ENCODE results near the gene RAD51B. TPM values are rescaled to one million over a fixed set of nuclear protein-coding genes. Genes with fewer than 3 reads are reported as not detected.
A peak's percentile ranks its signal among the peaks of the same experiment; 100 is the strongest.

RAD51B gene
- total RNA-seq, 5 donors from 2014 or later (not counting 1 experiment from before 2014, with no cell fraction given): 25.4 to 47.9 (median 30.0) TPM

GRCh38 chr14:68104518-68104917, 284.9 kb downstream of the RAD51B start:
- Mint-ChIP-seq H3K27me3 (no peaks in the 10 kb centered on the region), H3K4me1 (peaks cover 1 to 6% (median 5%) of the 10 kb centered on the region in 3 donors), H3K9me3 (peaks cover 7 to 23% (median 13%) of the 10 kb centered on the region in 3 donors), H3K36me3 (peaks cover 21% of the 10 kb centered on the region), H3K27ac (no peak overlapping the region), H3K4me3 (no peak overlapping the region)
- WGBS (ENCODE audit: insufficient coverage): no CpG with 5 or more reads among the region's 1 CpG
- DNase-seq (no peak), ATAC-seq (replicated peaks in 1 of 4) (no peak)
- Histone ChIP-seq H3K4me3 (ENCODE audit: control insufficient read depth in 1 of 2, extremely low read depth in 1 of 2, low read length in 1 of 2) (no peak overlapping the region), H3K36me3 (ENCODE audit: control insufficient read depth in 2 of 2, extremely low read depth in 1 of 2, insufficient read depth in 1 of 2, low read length in 1 of 2) (no peaks in the 10 kb centered on the region), H3K27ac (ENCODE audit: low read length) (no peak overlapping the region), H3K4me1 (ENCODE audit: control insufficient read depth in 1 of 2, extremely low read depth in 1 of 2, insufficient read depth in 2 of 2, low read length in 2 of 2) (no peaks in the 10 kb centered on the region), H3K9me3 (peaks cover 7% of the 10 kb centered on the region), H3K27me3 (replicated peaks in 1 of 2; ENCODE audit: control insufficient read depth in 2 of 2, extremely low read depth in 1 of 2, insufficient read depth in 2 of 2, low read length in 1 of 2) (no peaks in the 10 kb centered on the region)
- CTCF ChIA-PET: no interaction called here
- POLR2A ChIA-PET: no interaction called here

GRCh38 chr14:68105816-68106215, 286.2 kb downstream of the RAD51B start:
- DNase-seq: no peak
- H3K9me3 ChIP-seq: peaks cover 7% of the 10 kb centered on the region
- Mint-ChIP-seq H3K27me3 (no peaks in the 10 kb centered on the region), H3K36me3 (peaks cover 12% of the 10 kb centered on the region), H3K4me3 (no peak overlapping the region), H3K4me1 (peaks cover 9 to 15% (median 14%) of the 10 kb centered on the region in 3 donors), H3K27ac (no peak overlapping the region), H3K9me3 (peaks cover 7 to 13% (median 8%) of the 10 kb centered on the region in 3 donors)
- no peaks in the 10 kb centered on the region for H3K36me3 ChIP-seq (ENCODE audit: control insufficient read depth in 2 of 2, extremely low read depth in 1 of 2, insufficient read depth in 1 of 2, low read length in 1 of 2)
- no peaks in the 10 kb centered on the region for H3K27me3 ChIP-seq (replicated peaks in 1 of 2; ENCODE audit: control insufficient read depth in 2 of 2, extremely low read depth in 1 of 2, insufficient read depth in 2 of 2, low read length in 1 of 2)
- no peak overlapping the region for H3K4me3 ChIP-seq (ENCODE audit: control insufficient read depth in 1 of 2, extremely low read depth in 1 of 2, low read length in 1 of 2)
- ChIA-PET CTCF (no interaction called here), POLR2A (no interaction called here)
- no peak for ATAC-seq (replicated peaks in 1 of 4)
- no peaks in the 10 kb centered on the region for H3K4me1 ChIP-seq (ENCODE audit: control insufficient read depth in 1 of 2, extremely low read depth in 1 of 2, insufficient read depth in 2 of 2, low read length in 2 of 2)
- WGBS (ENCODE audit: insufficient coverage): no CpG with 5 or more reads among the region's 2 CpGs
- no peak overlapping the region for H3K27ac ChIP-seq (ENCODE audit: low read length)

- Histone ChIP-seq H3K4me3 (ENCODE audit: control insufficient read depth in 1 of 2, extremely low read depth in 1 of 2, low read length in 1 of 2) (no peak overlapping the region), H3K27me3 (replicated peaks in 1 of 2; ENCODE audit: control insufficient read depth in 2 of 2, extremely low read depth in 1 of 2, insufficient read depth in 2 of 2, low read length in 1 of 2) (no peaks in the 10 kb centered on the region), H3K4me1 (ENCODE audit: control insufficient read depth in 1 of 2, extremely low read depth in 1 of 2, insufficient read depth in 2 of 2, low read length in 2 of 2) (no peaks in the 10 kb centered on the region), H3K36me3 (ENCODE audit: control insufficient read depth in 2 of 2, extremely low read depth in 1 of 2, insufficient read depth in 1 of 2, low read length in 1 of 2) (no peaks in the 10 kb centered on the region), H3K9me3 (peaks cover 7% of the 10 kb centered on the region), H3K27ac (ENCODE audit: low read length) (no peak overlapping the region)
- WGBS (ENCODE audit: insufficient coverage): no CpG with 5 or more reads among the region's 1 CpG
- POLR2A ChIA-PET: no interaction called here
- ATAC-seq (replicated peaks in 1 of 4) (no peak), DNase-seq (no peak)
- no peak overlapping the region for H3K27ac Mint-ChIP-seq
- peaks cover 15 to 21% (median 20%) of the 10 kb centered on the region in 3 donors for H3K4me1 Mint-ChIP-seq
- H3K4me3 Mint-ChIP-seq: no peak overlapping the region
- CTCF ChIA-PET: no interaction called here
- H3K9me3 Mint-ChIP-seq: peaks cover 7 to 9% (median 7%) of the 10 kb centered on the region in 3 donors
- no peaks in the 10 kb centered on the region for H3K27me3 Mint-ChIP-seq
- H3K36me3 Mint-ChIP-seq: peaks cover 7% of the 10 kb centered on the region
These were observed 286.9 kb downstream of the RAD51B start for GRCh38 chr14:68106456-68106855.

- no CpG with 5 or more reads among the region's 2 CpGs for WGBS (ENCODE audit: insufficient coverage)
These were observed 287.3 kb downstream of the RAD51B start for GRCh38 chr14:68106905-68107304.

GRCh38 chr14:68109132-68109900, 289.7 kb downstream of the RAD51B start:
- DNase-seq (no peak), ATAC-seq (replicated peaks in 1 of 4) (no peak)
- Histone ChIP-seq H3K36me3 (ENCODE audit: control insufficient read depth in 2 of 2, extremely low read depth in 1 of 2, insufficient read depth in 1 of 2, low read length in 1 of 2) (no peaks in the 10 kb centered on the region), H3K4me1 (ENCODE audit: control insufficient read depth in 1 of 2, extremely low read depth in 1 of 2, insufficient read depth in 2 of 2, low read length in 2 of 2) (no peaks in the 10 kb centered on the region), H3K9me3 (no peaks in the 10 kb centered on the region), H3K27ac (ENCODE audit: low read length) (no peak overlapping the region), H3K27me3 (replicated peaks in 1 of 2; ENCODE audit: control insufficient read depth in 2 of 2, extremely low read depth in 1 of 2, insufficient read depth in 2 of 2, low read length in 1 of 2) (no peaks in the 10 kb centered on the region), H3K4me3 (ENCODE audit: control insufficient read depth in 1 of 2, extremely low read depth in 1 of 2, low read length in 1 of 2) (no peak overlapping the region)
- Mint-ChIP-seq H3K27me3 (no peaks in the 10 kb centered on the region), H3K4me1 (peaks cover 20 to 29% (median 27%) of the 10 kb centered on the region in 3 donors), H3K4me3 (no peak overlapping the region), H3K27ac (no peak overlapping the region), H3K36me3 (no peaks in the 10 kb centered on the region), H3K9me3 (no peaks in the 10 kb centered on the region)
- no CpG with 5 or more reads among the region's 4 CpGs for WGBS (ENCODE audit: insufficient coverage)
- POLR2A ChIA-PET: no interaction called here
- CTCF ChIA-PET: no interaction called here

More at GRCh38 chr14:68106905-68107304, 287.3 kb downstream of the RAD51B start:
- Mint-ChIP-seq H3K27ac (no peak overlapping the region), H3K27me3 (no peaks in the 10 kb centered on the region), H3K36me3 (peaks cover 7% of the 10 kb centered on the region), H3K4me3 (no peak overlapping the region), H3K4me1 (peaks cover 20 to 25% (median 25%) of the 10 kb centered on the region in 3 donors), H3K9me3 (peaks cover 7 to 9% (median 7%) of the 10 kb centered on the region in 3 donors)
- no peaks in the 10 kb centered on the region for H3K4me1 ChIP-seq (ENCODE audit: control insufficient read depth in 1 of 2, extremely low read depth in 1 of 2, insufficient read depth in 2 of 2, low read length in 2 of 2)
- DNase-seq (no peak), ATAC-seq (replicated peaks in 1 of 4) (no peak)
- peaks cover 4% of the 10 kb centered on the region for H3K9me3 ChIP-seq
- no peaks in the 10 kb centered on the region for H3K27me3 ChIP-seq (replicated peaks in 1 of 2; ENCODE audit: control insufficient read depth in 2 of 2, extremely low read depth in 1 of 2, insufficient read depth in 2 of 2, low read length in 1 of 2)
- CTCF ChIA-PET: no interaction called here
- POLR2A ChIA-PET: no interaction called here
- no peaks in the 10 kb centered on the region for H3K36me3 ChIP-seq (ENCODE audit: control insufficient read depth in 2 of 2, extremely low read depth in 1 of 2, insufficient read depth in 1 of 2, low read length in 1 of 2)
- H3K27ac ChIP-seq (ENCODE audit: low read length): no peak overlapping the region
- H3K4me3 ChIP-seq (ENCODE audit: control insufficient read depth in 1 of 2, extremely low read depth in 1 of 2, low read length in 1 of 2): no peak overlapping the region

- Histone ChIP-seq H3K4me1 (ENCODE audit: control insufficient read depth in 1 of 2, extremely low read depth in 1 of 2, insufficient read depth in 2 of 2, low read length in 2 of 2) (no peaks in the 10 kb centered on the region), H3K4me3 (ENCODE audit: control insufficient read depth in 1 of 2, extremely low read depth in 1 of 2, low read length in 1 of 2) (no peak overlapping the region), H3K36me3 (ENCODE audit: control insufficient read depth in 2 of 2, extremely low read depth in 1 of 2, insufficient read depth in 1 of 2, low read length in 1 of 2) (no peaks in the 10 kb centered on the region), H3K27me3 (replicated peaks in 1 of 2; ENCODE audit: control insufficient read depth in 2 of 2, extremely low read depth in 1 of 2, insufficient read depth in 2 of 2, low read length in 1 of 2) (no peaks in the 10 kb centered on the region), H3K27ac (ENCODE audit: low read length) (no peak overlapping the region), H3K9me3 (no peaks in the 10 kb centered on the region)
- H3K27me3 Mint-ChIP-seq: no peaks in the 10 kb centered on the region
- ChIA-PET POLR2A (interaction anchor here in 1 of 2 donors (0.9 kb wide), 1 partner anchor 522 kb away, joined by 3 read pairs; no protein-coding TSS in a partner anchor), CTCF (no interaction called here)
- WGBS (ENCODE audit: insufficient coverage): 10% methylated on average over 1 of the region's 5 CpGs
- no peak overlapping the region for H3K4me3 Mint-ChIP-seq
- DNase-seq (no peak), ATAC-seq (replicated peaks in 1 of 4) (no peak)
- no peaks in the 10 kb centered on the region for H3K9me3 Mint-ChIP-seq
- no peaks in the 10 kb centered on the region for H3K36me3 Mint-ChIP-seq
- H3K27ac Mint-ChIP-seq: peak overlapping the region in 1 of 2 donors; percentile 21
- H3K4me1 Mint-ChIP-seq: peaks cover 20 to 29% (median 27%) of the 10 kb centered on the region in 3 donors
These were observed 291.7 kb downstream of the RAD51B start for GRCh38 chr14:68111097-68111852.
